Esophagus muscularis mucosa (tissue), 4 donors: ENCODE results near the gene CRYBA2. TPM values are rescaled to one million over a fixed set of nuclear protein-coding genes. Genes with fewer than 3 reads are reported as not detected.
A peak's percentile ranks its signal among the peaks of the same experiment; 100 is the strongest.

Experiments used
- DNase-seq: peaks from one replicate; pipeline ENCODE4 v3.0.0-alpha.2; 2017; ENCODE audit errors: extremely low spot score
- H3K27ac ChIP-seq, 4 donors: fragments of 200-600 bp; sonication (generic); replicated peaks in 1 of 4; 1 replicate in 3 of 4; 2 replicates in 1 of 4; pipeline ENCODE4 v1.5.1; 2016 to 2019; ENCODE audit warnings: mild to moderate bottlenecking in 1 of 4
- H3K27me3 ChIP-seq, 4 donors: fragments of 200-600 bp; sonication (generic); one replicate each; pipeline versions ENCODE4 v1.5.1 to v1.6.0; 2016 to 2019
- H3K36me3 ChIP-seq, 4 donors: fragments of 200-600 bp; sonication (generic); one replicate each; pipeline ENCODE4 v1.5.1; 2016 to 2019
- H3K4me1 ChIP-seq, 4 donors: fragments of 200-600 bp; sonication (generic); one replicate each; pipeline ENCODE4 v1.5.1; 2016 to 2019
- H3K4me3 ChIP-seq, 4 donors: fragments of 200-600 bp; sonication (generic); 1 replicate in 2 of 4; 2 replicates in 2 of 4; pipeline ENCODE4 v1.5.1; 2016 to 2019; ENCODE audit warnings: mild to moderate bottlenecking in 4 of 4, moderate library complexity in 1 of 4
- H3K9me3 ChIP-seq, 4 donors: fragments of 200-600 bp; sonication (generic); 1 replicate in 3 of 4; 2 replicates in 1 of 4; pipeline ENCODE4 v1.5.1; 2016 to 2019
- CTCF ChIP-seq, 3 experiments: fragments of 200-600 bp in 2 of 3; fragments of 450-650 bp in 1 of 3; sonication (generic) in 2 of 3; IDR thresholded peaks; one replicate each; pipeline ENCODE4 v1.5.1; 2017 to 2019; ENCODE audit warnings: antibody characterized with exemption in 3 of 3, mild to moderate bottlenecking in 2 of 3, moderate library complexity in 1 of 3
- EP300 ChIP-seq: sonication (generic); formaldehyde crosslinking; IDR thresholded peaks from one replicate; pipeline ENCODE4 v1.6.1; 2017; ENCODE audit warnings: antibody characterized with exemption
- POLR2A ChIP-seq: fragments of 450-650 bp; IDR thresholded peaks from one replicate; pipeline ENCODE4 v1.6.1; 2017; ENCODE audit warnings: antibody characterized with exemption, moderate library complexity, mild to moderate bottlenecking, low read depth
- POLR2AphosphoS5 ChIP-seq, 2 donors: sonication (generic); formaldehyde crosslinking; IDR thresholded peaks; one replicate each; pipeline ENCODE4 v1.6.1; 2017; ENCODE audit warnings: antibody characterized with exemption in 2 of 2
- WGBS: methylation state at CpG from one replicate; pipeline ENCODE4 v1.1.5; 2018; 5-methylcytosine and 5-hydroxymethylcytosine counted together
- intact Hi-C: fragments of 100-400 bp; cut with DNase I; formaldehyde crosslinking; loops from one replicate; pipeline ENCODE4 v1.15.1; 2023
- total RNA-seq, 4 donors: library from RNA; depleted of rRNA; stranded (reverse); fragments of >200 nt; gene quantifications; one replicate each; pipeline versions ENCODE4 v1.1.0 to v1.2.1, GENCODE V29; 2016

The CRYBA2 gene
- total RNA-seq, 4 donors from 2014 or later: not detected

- intact Hi-C loops: loop anchor here (10.0 kb wide), 1 partner anchor 158 kb away; no protein-coding TSS in a partner anchor
- Histone ChIP-seq H3K36me3 (no peaks in the 10 kb centered on the region), H3K4me1 (peaks cover 33 to 46% (median 40%) of the 10 kb centered on the region in 4 donors), H3K27ac (no peak overlapping the region), H3K9me3 (no peaks in the 10 kb centered on the region), H3K4me3 (no peak overlapping the region), H3K27me3 (peaks cover 5 to 100% (median 64%) of the 10 kb centered on the region in 4 donors)
- TF ChIP-seq POLR2AphosphoS5 (IDR thresholded peaks at IDR 0.05) (no peak), POLR2A (no peak), EP300 (no peak), CTCF (IDR thresholded peaks at IDR 0.05) (no peak)
- DNase-seq: no peak
- WGBS: 79% methylated on average over 2 of the region's 4 CpGs
These were observed 3.7 kb upstream of the CRYBA2 start for GRCh38 chr2:218996937-218997336.

- Histone ChIP-seq H3K4me1 (peaks cover 26 to 42% (median 32%) of the 10 kb centered on the region in 4 donors), H3K27me3 (peaks cover 0 to 100% (median 63%) of the 10 kb centered on the region in 4 donors), H3K27ac (no peak overlapping the region), H3K9me3 (no peaks in the 10 kb centered on the region), H3K36me3 (no peaks in the 10 kb centered on the region), H3K4me3 (peak overlapping the region; percentile 25 to 57 (median 46))
- DNase-seq: no peak
- TF ChIP-seq EP300 (no peak), CTCF (IDR thresholded peaks at IDR 0.05) (peak; percentile 83 to 93 (median 83)), POLR2AphosphoS5 (IDR thresholded peaks at IDR 0.05) (peak; percentile 56 to 73), POLR2A (no peak)
- intact Hi-C loops: loop anchor here (10.0 kb wide), 1 partner anchor 159 kb away; no protein-coding TSS in a partner anchor
- 5% methylated on average over 22 of the region's 43 CpGs for WGBS
These were observed 2.9 kb upstream of the CRYBA2 start for GRCh38 chr2:218995972-218996711.

GRCh38 chr2:218995561-218995960, 2.3 kb upstream of the CRYBA2 start:
- TF ChIP-seq POLR2AphosphoS5 (IDR thresholded peaks at IDR 0.05) (no peak), POLR2A (no peak), CTCF (IDR thresholded peaks at IDR 0.05) (no peak), EP300 (no peak)
- Histone ChIP-seq H3K4me3 (peak overlapping the region in 2 of 4 donors; percentile 25 to 49), H3K4me1 (peaks cover 26 to 40% (median 32%) of the 10 kb centered on the region in 4 donors), H3K36me3 (no peaks in the 10 kb centered on the region), H3K27me3 (peaks cover 0 to 100% (median 63%) of the 10 kb centered on the region in 4 donors), H3K27ac (no peak overlapping the region), H3K9me3 (no peaks in the 10 kb centered on the region)
- DNase-seq: no peak
- intact Hi-C loops: loop anchor here (10.0 kb wide), 1 partner anchor 159 kb away; no protein-coding TSS in a partner anchor
- WGBS: 26% methylated on average over 8 of the region's 8 CpGs

- DNase-seq: no peak
- Histone ChIP-seq H3K36me3 (no peaks in the 10 kb centered on the region), H3K9me3 (no peaks in the 10 kb centered on the region), H3K27ac (no peak overlapping the region), H3K4me1 (peaks cover 26 to 40% (median 32%) of the 10 kb centered on the region in 4 donors), H3K4me3 (peak overlapping the region; percentile 46 to 57 (median 48)), H3K27me3 (peaks cover 0 to 100% (median 81%) of the 10 kb centered on the region in 4 donors)
- no peak for TF ChIP-seq CTCF (IDR thresholded peaks at IDR 0.05)
- TF ChIP-seq POLR2AphosphoS5 (IDR thresholded peaks at IDR 0.05): no peak
- no peak for TF ChIP-seq EP300
- TF ChIP-seq POLR2A: no peak
- intact Hi-C loops: loop anchor here (10.0 kb wide), 1 partner anchor 162 kb away; no protein-coding TSS in a partner anchor
- WGBS: 24% methylated on average over 26 of the region's 44 CpGs
These were observed 398 bp downstream of the CRYBA2 start for GRCh38 chr2:218992703-218993344.
